HG02970 (cell line): ENCODE data around the gene RAPGEFL1.
"Not testable (repeated sequence)": the region's sequence is repeated elsewhere in the genome, so short reads cannot be mapped to it uniquely, and the experiment has no call there.

ENCODE experiments used
- ATAC-seq: cut with Tn5 transposase; IDR thresholded peaks from one replicate; pipeline ENCODE4 v1.9.1; 2021; ENCODE audit warnings: mild to moderate bottlenecking, moderate library complexity, moderate number of reproducible peaks; ENCODE audit not compliant: unreplicated experiment, low FRiP score

The RAPGEFL1 gene

DNA sequence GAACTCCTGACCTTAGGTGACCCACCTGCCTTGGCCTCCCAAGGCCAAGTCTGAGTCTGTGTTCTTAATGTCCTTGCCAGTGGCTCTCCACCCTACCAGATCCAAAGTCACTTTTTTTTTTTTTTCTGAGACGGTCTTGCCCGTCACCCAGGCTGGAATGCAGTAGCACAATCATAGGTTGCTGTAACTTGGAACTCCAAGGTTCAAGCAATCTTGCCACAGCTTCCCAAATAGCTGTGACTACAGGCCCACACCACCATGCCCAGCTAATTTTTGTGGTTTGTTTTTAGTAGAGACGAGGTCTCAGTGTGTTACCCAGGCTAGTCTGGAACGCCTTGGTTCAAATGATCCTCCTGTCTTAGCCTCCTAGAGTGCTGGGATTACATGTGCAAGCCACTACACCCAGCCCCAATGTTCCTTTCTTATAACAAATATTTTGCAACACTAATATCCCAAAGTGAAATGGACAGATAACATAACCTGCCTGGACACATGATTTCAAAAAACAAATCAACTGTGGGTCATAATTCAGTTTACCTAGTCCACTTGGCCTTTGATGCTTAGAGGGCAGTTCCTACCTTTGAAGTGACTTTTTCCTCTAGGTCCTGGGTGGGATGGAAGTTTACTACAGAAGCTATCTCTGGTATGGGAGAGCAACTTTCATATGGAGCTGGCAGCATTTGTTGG, 4.0 kb upstream of the RAPGEFL1 start:
- no peak for ATAC-seq

DNA sequence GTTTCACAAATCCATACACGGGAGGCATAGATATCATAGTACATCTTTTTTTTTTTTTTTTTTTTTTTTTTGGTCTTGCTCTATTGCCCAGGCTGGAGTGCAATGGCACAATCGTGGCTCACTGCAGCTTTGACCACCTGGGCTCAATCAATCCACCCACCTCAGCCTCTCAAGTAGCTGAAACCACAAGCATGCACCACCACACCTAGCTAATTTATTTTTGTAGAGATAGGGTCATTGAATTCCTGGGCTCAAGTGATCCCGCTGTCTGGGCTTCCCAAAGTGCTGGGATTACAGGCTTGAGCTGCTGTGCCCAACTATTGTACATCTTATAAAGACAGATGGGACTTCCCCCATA, 3.5 kb upstream of the RAPGEFL1 start:
- ATAC-seq: no peak

DNA sequence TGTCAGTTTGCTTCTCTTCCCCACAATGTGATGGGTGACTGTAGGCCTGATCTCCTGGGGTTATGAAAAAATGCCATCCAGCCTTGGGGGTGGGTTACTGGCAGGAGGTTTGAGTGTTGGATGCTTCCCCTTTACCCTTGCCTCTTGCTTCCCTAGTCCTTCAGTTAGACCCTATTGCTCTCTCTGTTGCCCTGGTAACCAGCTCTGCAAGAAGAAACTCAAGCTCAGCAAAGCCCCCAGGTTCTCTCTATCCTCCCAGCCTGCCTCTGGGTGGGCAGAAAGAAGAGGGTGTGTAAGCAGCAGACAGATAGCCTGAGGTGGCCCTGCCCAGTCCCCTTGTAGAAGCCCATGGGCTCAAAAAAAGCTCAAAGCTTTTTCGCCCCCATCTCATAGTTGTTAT, 2.8 kb upstream of the RAPGEFL1 start:
- no peak for ATAC-seq

DNA sequence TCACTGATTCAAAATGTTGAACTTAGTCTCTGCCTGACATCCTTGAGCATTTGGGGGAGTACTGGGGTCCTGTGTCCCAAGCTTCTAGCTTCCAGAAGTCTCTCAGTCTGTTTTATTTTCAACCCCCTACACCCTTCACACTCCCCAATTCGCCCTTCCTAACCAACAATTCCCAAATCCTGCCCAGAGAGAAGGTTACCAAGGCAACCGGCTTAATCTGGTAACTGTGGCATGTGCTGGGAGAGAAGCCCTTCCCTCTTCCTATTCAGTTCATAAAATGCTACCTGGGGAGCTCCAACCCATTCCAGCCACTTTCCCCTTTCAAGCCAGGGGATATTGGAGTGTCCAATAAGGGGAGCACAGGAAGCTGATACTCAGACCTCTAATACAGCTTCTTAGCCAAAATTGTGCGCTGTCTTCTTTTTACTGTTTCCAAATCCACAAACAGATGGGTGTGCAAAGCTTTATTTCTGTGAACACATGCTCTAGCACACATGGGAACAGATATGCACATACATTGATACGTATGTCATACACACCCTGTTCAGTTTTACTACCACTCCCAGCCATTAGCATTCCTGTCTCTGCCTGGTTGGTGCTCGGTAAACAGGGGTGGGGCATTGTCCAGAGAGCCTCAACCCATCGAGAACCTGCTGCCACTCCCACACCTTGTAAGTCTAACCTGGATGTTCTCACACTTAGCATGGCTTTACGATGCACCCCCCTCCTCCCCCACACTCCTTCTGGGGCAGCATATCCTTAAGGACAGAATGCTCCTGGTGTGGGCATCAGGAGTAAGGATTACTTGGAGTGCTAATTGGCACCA, 1.1 kb upstream of the RAPGEFL1 start:
- no peak for ATAC-seq

DNA sequence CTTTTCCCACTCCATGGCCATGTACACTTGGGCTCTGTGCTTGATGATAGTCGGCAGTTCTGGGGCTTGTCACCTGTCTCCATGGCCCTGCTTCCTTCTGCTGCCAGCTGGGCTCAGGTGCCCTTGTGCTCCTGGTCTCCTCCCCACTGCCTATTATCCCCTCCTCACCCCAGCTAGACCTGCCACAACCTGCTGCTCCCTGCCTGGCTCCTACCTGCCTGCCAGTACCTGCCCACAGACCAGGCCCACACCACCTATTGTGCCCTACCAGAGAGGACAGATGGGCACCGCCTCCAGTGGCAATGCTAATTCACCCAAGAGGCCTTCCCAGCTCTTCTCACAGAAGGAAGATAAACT, 538 bp upstream of the RAPGEFL1 start:
- no peak for ATAC-seq

DNA sequence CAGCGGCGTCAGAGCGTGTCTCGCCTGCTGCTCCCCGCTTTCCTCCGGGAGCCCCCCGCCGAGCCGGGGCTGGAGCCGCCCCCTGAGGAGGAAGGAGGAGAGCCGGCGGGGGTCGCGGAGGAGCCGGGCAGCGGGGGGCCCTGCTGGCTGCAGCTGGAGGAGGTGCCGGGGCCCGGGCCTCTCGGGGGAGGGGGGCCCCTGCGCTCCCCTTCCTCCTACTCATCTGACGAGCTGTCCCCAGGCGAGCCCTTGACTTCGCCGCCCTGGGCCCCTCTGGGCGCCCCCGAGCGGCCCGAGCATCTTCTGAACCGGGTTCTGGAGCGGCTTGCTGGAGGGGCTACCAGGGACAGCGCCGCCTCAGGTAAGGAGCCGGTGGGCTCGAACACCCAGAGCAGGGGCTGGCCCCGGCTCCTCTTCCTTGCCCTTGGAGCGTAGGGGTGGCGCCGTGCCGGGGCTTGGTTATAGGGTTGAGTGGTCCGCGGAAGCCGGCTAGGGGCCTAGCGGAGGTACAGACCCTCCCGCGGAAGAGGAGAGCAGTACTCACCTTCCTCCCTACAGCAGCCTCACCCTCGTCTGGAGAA, 841 bp downstream of the RAPGEFL1 start:
- ATAC-seq: no peak

DNA sequence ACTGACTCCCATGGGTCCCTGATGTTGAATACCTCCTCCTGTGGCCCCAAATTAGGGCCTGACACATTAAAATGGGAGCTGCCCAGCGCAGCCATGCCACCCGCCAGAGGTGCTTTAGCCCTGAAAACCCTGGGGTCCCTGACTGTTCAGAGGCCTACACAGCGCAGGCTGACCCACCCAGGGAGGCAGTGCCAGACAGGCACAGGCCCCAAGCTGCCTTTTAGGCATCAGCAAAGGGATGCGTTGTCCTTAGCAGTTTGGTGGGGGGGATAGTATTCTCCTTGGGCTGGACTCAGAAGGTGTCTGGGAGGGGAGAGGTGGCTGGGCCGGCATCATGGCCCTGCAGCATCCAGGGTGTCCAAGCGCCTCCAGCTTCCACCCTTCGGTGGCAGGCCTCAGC, 1.4 kb downstream of the RAPGEFL1 start:
- no peak for ATAC-seq

DNA sequence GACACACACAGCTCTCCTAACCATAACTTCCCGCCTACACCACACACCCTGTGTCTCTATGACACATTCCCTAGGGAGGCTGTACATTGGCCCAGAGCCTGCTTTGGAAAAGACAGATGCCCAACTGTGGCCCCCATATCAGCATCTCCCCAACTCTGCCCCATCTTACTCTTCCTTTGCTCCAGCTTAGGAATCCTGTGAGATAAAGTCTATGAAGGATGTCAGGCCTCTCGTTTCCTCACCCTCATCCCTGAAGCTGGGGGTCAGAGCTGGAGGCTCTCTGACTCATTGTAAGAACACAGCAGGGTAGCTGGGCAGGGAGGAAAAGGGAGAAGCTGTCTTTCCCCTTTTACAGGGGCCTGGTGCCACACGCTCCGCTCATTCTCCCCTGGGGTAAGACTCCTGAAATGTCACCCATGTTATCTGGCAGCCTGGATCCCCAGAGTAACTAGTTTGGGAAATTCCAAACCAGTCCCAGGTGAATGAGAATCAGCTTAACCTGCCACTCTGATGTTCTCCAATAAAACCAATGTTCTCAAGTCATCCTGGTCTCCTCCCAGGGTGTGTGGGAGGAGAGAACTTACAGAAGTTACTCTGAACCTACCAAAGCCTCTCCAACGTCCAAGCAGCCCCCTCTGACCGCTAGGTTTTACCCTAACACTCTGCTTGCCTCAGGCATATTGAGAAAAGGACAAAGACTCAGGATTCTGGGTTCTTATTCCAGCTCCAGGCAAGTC, 2.8 kb downstream of the RAPGEFL1 start:
- ATAC-seq: no peak

DNA sequence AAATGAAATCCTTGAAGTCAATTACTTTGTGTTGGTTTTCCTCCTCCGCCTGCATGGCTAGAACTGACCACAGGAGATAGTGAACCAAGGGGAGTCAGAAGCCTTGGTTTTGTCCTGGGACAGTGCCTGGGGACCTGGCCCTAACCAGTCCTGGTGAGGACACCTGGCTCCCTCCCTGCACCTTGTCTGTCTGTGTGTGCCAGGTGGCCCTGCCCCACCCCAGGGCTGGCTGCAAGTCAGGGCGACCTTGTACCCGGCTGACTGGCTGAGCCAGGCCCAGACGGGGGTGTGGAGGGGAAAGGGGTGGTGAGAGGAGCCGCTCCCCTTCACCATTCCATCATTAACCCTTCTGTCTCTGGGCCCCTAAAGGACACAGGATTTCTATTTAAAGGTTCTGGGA, 3.4 kb downstream of the RAPGEFL1 start:
- no peak for ATAC-seq

DNA sequence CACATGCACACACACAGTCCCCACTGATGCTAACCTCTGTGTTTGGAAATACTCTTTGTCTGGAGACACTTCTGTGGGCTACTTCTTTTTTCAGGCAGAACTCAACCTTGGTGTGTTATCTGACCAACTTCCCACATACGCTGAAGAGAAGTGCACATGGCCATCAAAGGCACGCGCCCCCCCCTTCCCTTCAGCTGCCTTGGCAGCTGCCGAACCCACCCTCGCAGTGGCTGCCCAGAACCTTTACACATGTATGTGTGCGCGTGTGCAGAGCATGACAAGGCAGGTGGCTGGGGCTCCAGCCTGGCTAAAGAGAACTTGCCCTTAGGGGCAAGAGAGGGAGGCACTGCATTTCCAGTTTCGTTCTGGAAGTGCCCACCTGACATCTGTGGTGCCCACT, 3.9 kb downstream of the RAPGEFL1 start:
- ATAC-seq: no peak

DNA sequence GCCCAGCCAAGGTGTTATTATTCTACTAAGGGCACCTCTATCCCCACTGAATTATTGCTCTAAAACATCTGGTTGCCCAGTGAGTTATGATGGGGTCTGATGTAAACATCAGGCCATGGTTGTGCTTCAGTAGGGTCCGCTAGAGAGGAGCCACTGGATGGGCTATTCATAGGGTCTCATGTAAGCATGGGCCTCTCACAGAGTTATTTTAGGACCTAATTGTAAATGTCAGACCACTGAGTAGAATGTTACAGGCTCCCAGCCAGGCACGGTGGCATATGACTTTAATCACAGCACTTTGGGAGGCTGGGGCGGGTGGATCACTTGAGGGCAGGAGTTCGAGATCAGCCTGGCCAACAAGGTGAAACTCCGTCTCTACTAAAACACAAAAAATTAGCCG, 5.3 kb downstream of the RAPGEFL1 start:
- ATAC-seq: no peak

DNA sequence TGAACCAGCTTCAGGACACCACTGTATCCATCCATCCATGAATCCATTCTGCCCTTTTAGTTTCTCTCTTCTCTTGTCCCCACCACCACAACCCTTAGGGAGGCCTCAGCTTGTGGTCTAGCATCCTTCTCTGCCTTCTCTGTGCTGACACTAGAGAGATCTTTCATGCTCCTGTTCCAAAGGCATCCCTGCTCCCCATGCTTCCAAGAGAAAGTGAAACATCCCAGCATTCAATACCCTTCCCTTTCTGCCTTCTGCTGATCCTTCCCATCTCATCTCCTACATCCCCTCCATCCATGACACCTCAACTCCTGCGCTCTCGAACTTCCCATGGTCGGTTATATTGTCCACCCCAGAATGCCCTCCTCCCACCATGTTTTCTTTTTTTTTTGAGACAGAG, 10.0 kb downstream of the RAPGEFL1 start:
- ATAC-seq: no peak

DNA sequence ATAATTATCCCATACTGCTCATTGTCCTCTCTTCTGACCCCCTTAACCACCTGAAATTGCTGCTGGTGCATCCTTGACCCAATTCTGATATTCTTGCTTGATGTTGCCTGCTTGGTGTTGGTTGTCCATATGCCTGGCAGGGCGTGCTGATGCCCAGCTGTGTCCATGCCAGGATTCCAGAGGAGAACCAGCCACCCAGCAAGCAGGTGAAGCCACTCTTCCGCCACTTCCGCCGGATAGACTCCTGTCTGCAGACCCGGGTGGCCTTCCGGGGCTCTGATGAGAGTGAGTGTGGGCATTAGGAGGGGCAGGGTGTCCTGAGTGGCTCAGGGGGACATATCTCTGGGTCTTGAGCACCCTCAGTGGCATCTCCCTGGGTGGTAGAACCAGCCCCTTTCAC, 11.4 kb downstream of the RAPGEFL1 start:
- no peak for ATAC-seq

DNA sequence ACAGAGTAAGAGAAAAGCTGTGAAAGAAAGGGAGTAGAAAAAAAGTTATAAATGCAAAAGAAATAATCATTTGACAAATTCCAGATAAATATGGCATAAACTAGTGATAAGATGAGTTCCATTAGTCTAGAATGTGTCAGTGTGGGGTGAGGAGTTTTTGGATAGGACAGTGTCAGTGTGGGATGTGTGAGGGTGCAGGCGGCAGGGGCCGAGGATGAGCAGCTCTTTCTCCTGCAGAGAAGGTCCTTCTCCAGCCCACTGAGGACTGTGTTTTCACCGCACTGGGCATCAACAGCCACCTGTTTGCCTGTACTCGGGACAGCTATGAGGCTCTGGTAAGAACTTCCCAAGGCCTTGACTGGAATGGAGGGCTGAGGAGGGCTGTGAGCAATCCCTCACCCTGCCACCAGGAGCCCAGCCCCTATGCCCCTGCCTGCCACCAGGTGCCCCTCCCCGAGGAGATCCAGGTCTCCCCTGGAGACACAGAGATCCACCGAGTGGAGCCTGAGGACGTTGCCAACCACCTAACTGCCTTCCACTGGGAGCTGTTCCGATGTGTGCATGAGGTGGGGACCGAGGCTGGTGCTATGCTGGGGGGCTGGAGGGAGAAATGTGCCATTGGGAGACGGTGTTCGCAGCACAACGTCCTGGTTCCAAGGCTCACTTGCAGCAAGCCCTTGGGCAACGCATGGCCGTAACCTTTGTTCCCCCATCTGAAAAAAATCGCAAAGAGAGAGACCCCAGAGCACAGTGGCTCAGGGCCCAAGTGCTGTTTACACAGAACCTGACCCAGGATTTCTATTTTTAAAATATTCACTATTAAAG, 13.1 kb downstream of the RAPGEFL1 start:
- no peak for ATAC-seq

DNA sequence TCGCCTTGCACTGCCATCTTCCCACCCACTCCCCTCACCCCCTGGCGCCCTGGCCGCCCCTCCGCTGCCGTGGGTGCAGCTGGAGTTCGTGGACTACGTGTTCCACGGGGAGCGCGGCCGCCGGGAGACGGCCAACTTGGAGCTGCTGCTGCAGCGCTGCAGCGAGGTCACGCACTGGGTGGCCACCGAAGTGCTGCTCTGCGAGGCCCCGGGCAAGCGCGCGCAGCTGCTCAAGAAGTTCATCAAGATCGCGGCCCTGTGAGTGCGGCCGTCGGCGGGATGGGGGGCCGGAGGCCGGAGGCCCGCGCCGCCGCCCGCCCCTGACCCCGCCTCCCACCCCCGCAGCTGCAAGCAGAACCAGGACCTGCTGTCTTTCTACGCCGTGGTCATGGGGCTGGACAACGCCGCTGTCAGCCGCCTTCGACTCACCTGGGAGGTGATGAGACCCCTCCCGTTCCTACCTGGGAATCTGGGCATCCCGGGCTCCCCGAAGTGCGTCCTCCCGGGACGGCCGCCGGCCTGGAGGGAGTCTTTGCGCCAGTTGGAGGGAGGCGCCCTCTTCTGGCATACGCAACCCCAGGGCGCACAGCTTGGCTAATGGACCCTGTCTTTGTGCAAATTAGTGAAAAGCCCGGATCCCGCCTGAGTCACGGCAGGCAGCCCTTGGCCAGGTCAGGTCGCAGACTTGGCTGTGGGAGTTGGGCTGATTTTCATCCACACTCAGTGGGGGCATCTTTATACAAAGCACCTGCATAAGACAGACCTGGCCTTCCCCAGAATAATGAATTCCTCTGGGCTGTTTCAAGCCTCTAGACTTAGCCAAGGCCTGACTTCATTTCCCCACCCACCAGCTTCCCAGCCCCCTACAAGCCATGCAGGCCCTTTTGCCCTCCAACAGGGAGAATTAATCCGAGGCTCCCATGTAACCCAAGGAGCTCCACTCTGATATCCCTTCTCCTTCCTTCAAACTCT, 14.3 kb downstream of the RAPGEFL1 start:
- peak; percentile 71 for ATAC-seq

DNA sequence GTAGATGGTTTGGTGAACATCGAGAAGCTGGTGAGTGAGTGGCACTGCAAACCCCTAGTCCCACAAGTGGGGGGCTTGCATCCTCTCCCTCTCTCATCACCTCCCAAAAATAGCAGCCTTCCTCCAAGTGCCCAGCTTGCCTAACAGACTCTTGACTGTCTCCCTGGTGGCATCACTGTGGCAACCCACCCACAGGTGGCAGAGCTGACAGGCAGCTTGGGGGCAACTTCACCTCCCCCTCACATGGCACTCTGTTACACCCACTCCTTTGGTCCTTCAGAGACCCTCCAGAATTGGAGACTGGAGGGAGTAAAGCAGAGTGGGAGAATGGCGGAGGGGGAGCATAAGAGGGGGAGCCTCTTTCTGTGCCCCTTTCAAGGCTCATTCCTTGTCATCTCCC, 15.7 kb downstream of the RAPGEFL1 start:
- ATAC-seq: no peak

DNA sequence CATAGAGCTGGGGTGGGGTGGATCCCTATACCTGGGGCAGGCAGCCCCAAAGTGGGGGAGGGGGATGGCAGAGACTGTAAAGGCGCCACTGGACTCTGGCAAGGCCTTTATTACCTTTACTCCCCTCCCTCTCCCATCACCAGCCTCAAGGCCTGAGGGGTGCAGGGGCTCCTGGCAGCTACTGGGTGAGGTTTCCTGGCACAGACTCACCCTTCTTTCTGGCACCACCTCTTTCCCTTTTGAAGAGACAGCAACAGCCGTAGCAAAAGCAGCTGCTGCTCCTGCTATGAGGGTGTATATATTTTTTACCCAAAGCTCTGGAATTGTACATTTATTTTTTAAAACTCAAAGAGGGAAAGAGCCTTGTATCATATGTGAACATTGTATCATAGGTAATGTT, 17.6 kb downstream of the RAPGEFL1 start:
- no peak for ATAC-seq

DNA sequence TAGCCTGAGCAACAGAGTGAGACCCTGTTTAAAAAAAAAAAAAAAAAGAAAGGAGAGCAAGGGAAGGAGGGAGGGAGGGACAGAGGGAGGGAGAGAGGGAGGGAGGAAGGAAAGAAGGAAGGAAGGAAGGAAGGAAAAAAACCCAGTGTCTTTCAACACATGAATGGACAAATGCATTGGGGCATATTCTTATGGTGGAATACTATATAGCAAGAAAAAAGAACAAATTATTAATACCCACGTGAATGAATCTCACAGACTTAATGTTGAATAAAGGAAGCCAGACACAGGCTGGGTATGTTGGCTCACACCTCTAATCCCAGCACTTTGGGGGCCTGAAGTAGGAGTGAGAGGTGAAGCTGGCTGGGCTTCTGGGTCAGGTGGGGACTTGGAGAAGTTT, 20.3 kb downstream of the RAPGEFL1 start:
- ATAC-seq: no peak

DNA sequence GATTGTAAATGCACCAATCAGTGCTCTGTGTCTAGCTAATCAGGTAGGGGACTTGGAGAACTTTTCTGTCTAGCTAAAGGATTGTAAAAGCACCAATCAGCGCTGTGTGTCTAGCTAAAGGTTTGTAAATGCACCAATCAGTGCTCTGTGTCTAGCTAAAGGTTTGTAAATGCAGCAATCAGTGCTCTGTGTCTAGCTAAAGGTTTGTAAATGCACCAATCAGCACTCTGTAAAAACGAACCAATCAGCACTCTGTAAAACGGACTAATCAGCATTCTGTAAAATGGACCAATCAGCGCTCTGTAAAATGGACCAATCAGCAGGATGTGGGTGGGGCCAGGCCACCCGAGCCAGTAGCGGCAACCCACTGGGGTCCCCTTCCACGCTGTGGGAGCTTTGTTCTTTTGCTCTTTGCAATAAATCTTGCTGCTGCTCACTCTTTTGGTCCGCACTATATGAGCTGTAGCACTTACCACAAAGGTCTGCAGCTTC, 20.7 kb downstream of the RAPGEFL1 start:
- not testable (repeated sequence) for ATAC-seq
